ENCODE measurements around the gene PHACTR1. TPM values are rescaled to one million over a fixed set of nuclear protein-coding genes. Genes with fewer than 3 reads are reported as not detected.

Gene PHACTR1
- total RNA-seq, 1 donor from 2014 or later: 72.8 TPM

DNA sequence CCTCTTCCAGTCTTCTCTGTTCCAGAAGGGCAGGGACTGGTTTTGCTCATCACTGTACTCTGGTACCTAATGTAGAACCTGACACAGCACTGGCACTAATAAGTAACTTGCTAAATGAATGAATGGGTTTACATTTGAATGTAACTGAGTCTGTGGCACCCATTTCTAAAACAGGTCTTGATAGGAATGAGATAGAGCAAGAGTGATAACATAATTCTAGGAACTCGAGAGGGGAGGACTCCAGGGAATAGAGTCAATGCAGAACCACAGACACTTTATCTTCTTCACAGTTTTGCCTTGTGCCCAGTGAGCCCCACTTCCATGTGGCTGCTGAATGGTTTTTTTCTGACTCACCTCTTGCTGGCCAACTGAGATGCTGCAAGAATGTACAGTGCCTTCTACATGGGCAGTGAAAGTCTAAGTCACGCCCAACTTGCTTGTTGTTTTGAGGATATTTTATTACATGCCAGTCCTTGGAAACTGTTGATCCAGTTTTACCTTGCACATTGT, 550.6 kb downstream of the PHACTR1 start:
- DNase-seq (no peak), ATAC-seq (no peak)
- no peak overlapping the region for H3K4me3 ChIP-seq
- no peaks in the 10 kb centered on the region for H3K9me3 ChIP-seq
- TF ChIP-seq, protein P1, sequence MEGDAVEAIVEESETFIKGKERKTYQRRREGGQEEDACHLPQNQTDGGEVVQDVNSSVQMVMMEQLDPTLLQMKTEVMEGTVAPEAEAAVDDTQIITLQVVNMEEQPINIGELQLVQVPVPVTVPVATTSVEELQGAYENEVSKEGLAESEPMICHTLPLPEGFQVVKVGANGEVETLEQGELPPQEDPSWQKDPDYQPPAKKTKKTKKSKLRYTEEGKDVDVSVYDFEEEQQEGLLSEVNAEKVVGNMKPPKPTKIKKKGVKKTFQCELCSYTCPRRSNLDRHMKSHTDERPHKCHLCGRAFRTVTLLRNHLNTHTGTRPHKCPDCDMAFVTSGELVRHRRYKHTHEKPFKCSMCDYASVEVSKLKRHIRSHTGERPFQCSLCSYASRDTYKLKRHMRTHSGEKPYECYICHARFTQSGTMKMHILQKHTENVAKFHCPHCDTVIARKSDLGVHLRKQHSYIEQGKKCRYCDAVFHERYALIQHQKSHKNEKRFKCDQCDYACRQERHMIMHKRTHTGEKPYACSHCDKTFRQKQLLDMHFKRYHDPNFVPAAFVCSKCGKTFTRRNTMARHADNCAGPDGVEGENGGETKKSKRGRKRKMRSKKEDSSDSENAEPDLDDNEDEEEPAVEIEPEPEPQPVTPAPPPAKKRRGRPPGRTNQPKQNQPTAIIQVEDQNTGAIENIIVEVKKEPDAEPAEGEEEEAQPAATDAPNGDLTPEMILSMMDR (IDR thresholded peaks at IDR 0.05): no peak
- H3K4me1 ChIP-seq: peaks cover 11% of the 10 kb centered on the region
- H3K27ac ChIP-seq: no peak overlapping the region
- intact Hi-C loops (cut with DNase I): no loop called here
- H3K27me3 ChIP-seq: no peaks in the 10 kb centered on the region
- H3K36me3 ChIP-seq: no peaks in the 10 kb centered on the region

DNA sequence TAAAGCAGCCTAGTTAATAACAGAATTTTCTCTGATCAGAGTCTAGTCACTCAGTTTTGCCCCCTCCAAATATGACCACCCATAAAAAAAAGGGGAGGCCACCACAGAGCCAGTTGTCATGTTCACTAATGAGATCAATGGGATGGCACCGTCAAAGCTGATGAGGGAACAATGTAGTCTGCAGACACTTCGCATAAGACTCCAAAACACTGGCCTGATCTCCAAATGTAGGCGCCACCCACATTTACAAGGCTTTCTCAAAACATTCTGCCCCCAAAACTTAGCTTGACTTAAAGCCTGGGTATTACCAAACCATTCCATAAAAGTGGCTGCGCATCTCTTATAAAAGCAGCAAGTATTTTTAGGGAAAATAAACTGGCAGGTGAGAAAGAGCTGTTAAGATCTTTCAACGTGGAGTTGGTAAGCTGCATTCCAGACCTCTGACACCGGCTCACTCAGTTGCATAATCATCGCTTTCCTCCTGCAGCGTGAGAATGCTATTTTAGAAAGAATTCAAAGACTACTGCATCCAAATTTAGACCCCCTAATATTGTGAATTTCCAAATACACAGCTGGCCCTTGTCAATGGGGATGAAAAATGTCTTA, 552.4 kb downstream of the PHACTR1 start:
- Histone ChIP-seq H3K4me3 (no peak overlapping the region), H3K27ac (no peak overlapping the region), H3K36me3 (no peaks in the 10 kb centered on the region), H3K9me3 (no peaks in the 10 kb centered on the region), H3K27me3 (no peaks in the 10 kb centered on the region), H3K4me1 (peaks cover 11% of the 10 kb centered on the region)
- peak; percentile 50 for ATAC-seq
- intact Hi-C loops (cut with DNase I): no loop called here
- TF ChIP-seq, protein P1 (IDR thresholded peaks at IDR 0.05): no peak
- DNase-seq: no peak

- peak; percentile 84 for DNase-seq
- H3K27ac ChIP-seq: peak overlapping the region; percentile 63
- ATAC-seq: peak; percentile 81
- no peaks in the 10 kb centered on the region for H3K27me3 ChIP-seq
- peak overlapping the region; percentile 44 for H3K4me3 ChIP-seq
- H3K4me1 ChIP-seq: peaks cover 11% of the 10 kb centered on the region
- intact Hi-C loops (cut with DNase I): no loop called here
- TF ChIP-seq, protein P1 (IDR thresholded peaks at IDR 0.05): no peak
- H3K9me3 ChIP-seq: no peaks in the 10 kb centered on the region
- H3K36me3 ChIP-seq: no peaks in the 10 kb centered on the region
These were observed 555.8 kb downstream of the PHACTR1 start for GRCh38 chr6:13272131-13273046.

- H3K9me3 ChIP-seq: no peaks in the 10 kb centered on the region
- intact Hi-C loops (cut with DNase I): no loop called here
- peaks cover 7% of the 10 kb centered on the region for H3K36me3 ChIP-seq
- H3K27ac ChIP-seq: peak overlapping the region; percentile 63
- H3K4me1 ChIP-seq: peaks cover 11% of the 10 kb centered on the region
- DNase-seq (no peak), ATAC-seq (no peak)
- H3K27me3 ChIP-seq: no peaks in the 10 kb centered on the region
- TF ChIP-seq, protein P1 (IDR thresholded peaks at IDR 0.05): no peak
- peak overlapping the region; percentile 44 for H3K4me3 ChIP-seq
These were observed 556.8 kb downstream of the PHACTR1 start for GRCh38 chr6:13273202-13273930.

DNA sequence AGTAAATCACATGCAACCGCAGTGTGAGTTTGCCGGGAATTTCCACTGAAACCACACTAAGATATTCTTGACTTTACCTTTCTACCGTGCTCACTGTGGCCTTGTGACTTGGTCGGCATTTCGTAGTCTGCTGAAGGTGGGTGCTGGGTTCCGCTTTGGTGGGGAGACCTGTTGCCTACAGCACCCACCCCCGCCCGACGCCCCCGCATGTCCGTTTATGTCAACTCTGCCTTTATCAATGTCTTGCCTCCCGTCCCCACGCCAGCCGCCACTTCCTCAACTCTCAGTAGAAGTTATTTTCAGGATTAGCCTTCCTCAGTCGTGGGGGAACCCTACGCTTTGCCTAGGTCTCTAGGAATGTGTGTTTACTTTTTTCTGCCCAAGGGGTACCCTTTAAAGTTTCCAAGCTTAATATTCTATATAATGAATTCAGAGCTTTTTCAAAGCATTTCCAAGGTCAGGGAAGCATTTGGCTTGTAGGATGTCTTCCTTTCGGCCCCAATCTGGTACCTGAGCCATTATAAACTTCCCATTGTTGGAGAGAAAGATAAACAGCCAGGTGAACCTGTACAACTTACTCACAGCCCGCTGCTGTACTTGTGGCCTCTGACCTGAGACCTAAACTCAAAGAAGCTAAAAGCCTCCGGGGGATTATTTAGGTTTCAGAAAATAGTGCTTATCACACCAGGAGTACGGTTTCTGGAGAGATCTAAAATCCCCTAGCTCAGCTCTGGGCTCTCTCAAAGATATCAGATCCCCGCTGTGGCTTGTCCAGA, 557.6 kb downstream of the PHACTR1 start:
- Histone ChIP-seq H3K4me3 (peak overlapping the region; percentile 44), H3K27ac (peak overlapping the region; percentile 47), H3K36me3 (peaks cover 13% of the 10 kb centered on the region), H3K27me3 (no peaks in the 10 kb centered on the region), H3K4me1 (peaks cover 5% of the 10 kb centered on the region), H3K9me3 (no peaks in the 10 kb centered on the region)
- DNase-seq (peak; percentile 90), ATAC-seq (peak; percentile 77)
- intact Hi-C loops (cut with DNase I): no loop called here
- TF ChIP-seq, protein P1 (IDR thresholded peaks at IDR 0.05): no peak

Measured in upper lobe of right lung (tissue), 1 donor.